IMR-90 (cell line): Measurements from ENCODE around the gene FBXW7. TPM values are rescaled to one million over a fixed set of nuclear protein-coding genes. Genes with fewer than 3 reads are reported as not detected.

ENCODE experiments used
- ATAC-seq: fragments of 200-7000 bp; cut with Tn5 transposase; 2 replicates; pipeline ENCODE4 v1.9.1; 2020; ENCODE audit warnings: low read depth, mild to moderate bottlenecking, moderate library complexity
- BruUV-seq: library from RNA; stranded (reverse); fragments of 400-500 nt; replicated peaks from 2 replicates; lab custom pipeline; 2021; lab: Mats Ljungman, UMichigan
- CTCF ChIA-PET: fragments of 300-600 bp; formaldehyde crosslinking; extraction: SDS; loops from one replicate; lab custom pipeline; 2021; ENCODE audit warnings: antibody characterized with exemption; lab: Yijun Ruan, JAX
- POLR2A ChIA-PET: fragments of 300-600 bp; sonication (Branson Sonifier 250); formaldehyde crosslinking; loops from one replicate; lab custom pipeline; 2022; ENCODE audit warnings: antibody characterized with exemption; ENCODE audit not compliant: unreplicated experiment; lab: Charles Lee
- DNase-seq: peaks from one replicate; pipeline ENCODE4 v3.0.0; 2013
- H2AFZ ChIP-seq: replicated peaks from 2 replicates; pipeline ENCODE3; 2013; ENCODE audit warnings: low read length, mild to moderate bottlenecking; ENCODE audit not compliant: poor library complexity
- H2AK5ac ChIP-seq: 2 replicates; pipeline ENCODE4 v1.6.1; 2013; ENCODE audit warnings: low read depth, low read length, inconsistent platforms
- H2AK9ac ChIP-seq: replicated peaks from 2 replicates; pipeline ENCODE3; 2013; ENCODE audit warnings: mild to moderate bottlenecking, low read depth, low read length, moderate library complexity; ENCODE audit not compliant: poor library complexity
- H2BK120ac ChIP-seq: 2 replicates; pipeline ENCODE4 v1.6.1; 2013; ENCODE audit warnings: low read depth, low read length, inconsistent platforms
- H2BK15ac ChIP-seq: 3 replicates; pipeline ENCODE4 v1.6.1; 2013; ENCODE audit warnings: low read depth, low read length, inconsistent platforms
- H2BK20ac ChIP-seq: 2 replicates; pipeline ENCODE4 v1.6.1; 2013; ENCODE audit warnings: low read depth, mild to moderate bottlenecking, inconsistent platforms, low read length, moderate library complexity
- H2BK5ac ChIP-seq: 2 replicates; pipeline ENCODE4 v1.6.1; 2013; ENCODE audit warnings: mild to moderate bottlenecking, low read depth, low read length, inconsistent platforms; ENCODE audit not compliant: poor library complexity, severe bottlenecking
- H3K14ac ChIP-seq: replicated peaks from 2 replicates; pipeline ENCODE4 v1.6.1; 2013; ENCODE audit warnings: low read depth, low read length, inconsistent platforms
- H3K18ac ChIP-seq: 2 replicates; pipeline ENCODE4 v1.6.1; 2013; ENCODE audit warnings: low read depth, low read length, control low read depth
- H3K23ac ChIP-seq: 2 replicates; pipeline ENCODE4 v1.6.1; 2013; ENCODE audit warnings: low read depth, low read length, inconsistent platforms
- H3K27ac ChIP-seq: 2 replicates; pipeline ENCODE4 v1.5.1; 2013; ENCODE audit warnings: mild to moderate bottlenecking, control low read depth, low read length; ENCODE audit not compliant: insufficient read depth
- H3K27me3 ChIP-seq: 2 replicates; pipeline ENCODE4 v1.6.1; 2013; ENCODE audit warnings: low read length; ENCODE audit not compliant: control insufficient read depth, insufficient read depth
- H3K36me3 ChIP-seq: 2 replicates; pipeline ENCODE4 v1.6.1; 2013; ENCODE audit warnings: low read length, mixed read lengths; ENCODE audit not compliant: control insufficient read depth, insufficient read depth
- H3K4ac ChIP-seq: 2 replicates; pipeline ENCODE4 v1.6.1; 2013; ENCODE audit warnings: low read depth, low read length, inconsistent platforms
- H3K4me1 ChIP-seq: 2 replicates; pipeline ENCODE4 v1.6.1; 2013; ENCODE audit warnings: low read length, mixed read lengths; ENCODE audit not compliant: control insufficient read depth, insufficient read depth
- H3K4me2 ChIP-seq: 2 replicates; pipeline ENCODE4 v1.6.1; 2013; ENCODE audit warnings: low read depth, mild to moderate bottlenecking, control low read depth, low read length, moderate library complexity
- H3K4me3 ChIP-seq: 2 replicates; pipeline ENCODE4 v1.5.1; 2013; ENCODE audit warnings: low read depth, mild to moderate bottlenecking, control low read depth, low read length, moderate library complexity; ENCODE audit not compliant: insufficient read depth
- H3K56ac ChIP-seq: 2 replicates; pipeline ENCODE4 v1.6.1; 2013; ENCODE audit warnings: low read length, inconsistent platforms; ENCODE audit not compliant: insufficient read depth; ENCODE audit errors: extremely low read depth
- H3K79me1 ChIP-seq, 2 experiments: 2 replicates each; pipeline ENCODE4 v1.6.1; 2013; ENCODE audit warnings: low read length in 2 of 2, inconsistent platforms in 1 of 2, low read depth in 1 of 2
- H3K9ac ChIP-seq: 2 replicates; pipeline ENCODE4 v1.6.1; 2013; ENCODE audit warnings: low read depth, low read length, control low read depth
- H3K9me1 ChIP-seq: 2 replicates; pipeline ENCODE4 v1.6.1; 2013; ENCODE audit warnings: low read length, inconsistent platforms; ENCODE audit not compliant: insufficient read depth
- H3K9me3 ChIP-seq: 2 replicates; pipeline ENCODE4 v1.6.1; 2013; ENCODE audit warnings: low read length; ENCODE audit not compliant: control insufficient read depth, insufficient read depth
- H4K20me1 ChIP-seq: 2 replicates; pipeline ENCODE4 v1.6.1; 2013; ENCODE audit warnings: low read length, inconsistent platforms; ENCODE audit not compliant: insufficient read depth
- H4K5ac ChIP-seq: 2 replicates; pipeline ENCODE4 v1.6.1; 2013; ENCODE audit warnings: mild to moderate bottlenecking, low read depth, low read length, control low read depth
- H4K8ac ChIP-seq, 2 experiments: 2 replicates each; pipeline ENCODE4 v1.6.1; 2013; ENCODE audit warnings: low read depth in 2 of 2, low read length in 2 of 2, control low read depth in 1 of 2, inconsistent platforms in 1 of 2
- H4K91ac ChIP-seq: 2 replicates; pipeline ENCODE4 v1.6.1; 2013; ENCODE audit warnings: low read depth, low read length, inconsistent platforms; ENCODE audit not compliant: insufficient read depth
- BHLHE40 ChIP-seq: fragments of 150-350 bp; IDR thresholded peaks from 2 replicates; pipeline ENCODE4 v1.6.1; 2016; ENCODE audit warnings: mild to moderate bottlenecking, low read depth, low read length
- CEBPB ChIP-seq: IDR thresholded peaks from 2 replicates; pipeline ENCODE4 v1.6.1; 2012; ENCODE audit warnings: low read depth, low read length, improper control_type of control experiment
- CHD1 ChIP-seq: IDR thresholded peaks from 2 replicates; pipeline ENCODE4 v1.6.1; 2012; ENCODE audit warnings: low read depth, low read length, improper control_type of control experiment
- ELK1 ChIP-seq: fragments of 150-350 bp; IDR thresholded peaks from 2 replicates; pipeline ENCODE4 v1.6.1; 2016; ENCODE audit warnings: low read depth, mild to moderate bottlenecking, low read length, moderate library complexity, borderline replicate concordance
- FOS ChIP-seq: fragments of 150-350 bp; IDR thresholded peaks from 2 replicates; pipeline ENCODE4 v1.6.1; 2016; ENCODE audit warnings: low read depth, low read length
- MAFK ChIP-seq: IDR thresholded peaks from 2 replicates; pipeline ENCODE4 v1.6.1; 2012; ENCODE audit warnings: low read depth, low read length, improper control_type of control experiment
- MAZ ChIP-seq: IDR thresholded peaks from 2 replicates; pipeline ENCODE4 v1.6.1; 2012; ENCODE audit warnings: low read depth, mild to moderate bottlenecking, low read length, improper control_type of control experiment, moderate library complexity, borderline replicate concordance
- MXI1 ChIP-seq: IDR thresholded peaks from 2 replicates; pipeline ENCODE4 v1.6.1; 2012; ENCODE audit warnings: low read depth, mild to moderate bottlenecking, low read length, moderate library complexity, borderline replicate concordance
- NFE2L2 ChIP-seq: fragments of 150-350 bp; IDR thresholded peaks from 2 replicates; pipeline ENCODE4 v1.6.1; 2016; ENCODE audit warnings: low read depth, mild to moderate bottlenecking, low read length
- POLR2A ChIP-seq: IDR thresholded peaks from 2 replicates; pipeline ENCODE4 v1.6.1; 2012; ENCODE audit warnings: mild to moderate bottlenecking, low read depth, low read length
- RAD21 ChIP-seq: IDR thresholded peaks from 2 replicates; pipeline ENCODE4 v1.6.1; 2012; ENCODE audit warnings: low read length, improper control_type of control experiment
- RCOR1 ChIP-seq: IDR thresholded peaks from 2 replicates; pipeline ENCODE4 v1.6.1; 2012; ENCODE audit warnings: mild to moderate bottlenecking, low read length, improper control_type of control experiment; ENCODE audit not compliant: insufficient replicate concordance
- RFX5 ChIP-seq: IDR thresholded peaks from 2 replicates; pipeline ENCODE4 v1.8.0; 2012; ENCODE audit warnings: low read depth, mild to moderate bottlenecking, low read length, moderate library complexity
- SMC3 ChIP-seq: fragments of 150-350 bp; IDR thresholded peaks from 2 replicates; pipeline ENCODE4 v1.6.1; 2016; ENCODE audit warnings: low read depth, mild to moderate bottlenecking, antibody characterized with exemption, low read length, moderate library complexity
- USF2 ChIP-seq: fragments of 150-350 bp; IDR thresholded peaks from 2 replicates; pipeline ENCODE4 v1.6.1; 2017; ENCODE audit warnings: mild to moderate bottlenecking, antibody characterized with exemption, low read length, low read depth
- WGBS, 2 experiments: methylation state at CpG; one replicate each; pipeline versions ENCODE4 v1.1.5 to v1.1.7; 2013; ENCODE audit warnings: missing lambda C conversion rate in 2 of 2; ENCODE audit not compliant: insufficient read length in 1 of 2; ENCODE audit errors: extremely low coverage in 2 of 2; 5-methylcytosine and 5-hydroxymethylcytosine counted together
- dilution Hi-C: fragments of 300-500 bp; cut with HindIII; formaldehyde crosslinking; loops from one replicate; pipeline ENCODE4 v1.14.3; 2018; ENCODE audit warnings: low sequenced_read_pairs; ENCODE audit not compliant: unreplicated experiment
- in situ Hi-C: fragments of 300-500 bp; cut with MboI; formaldehyde crosslinking; loops from 3 replicates; pipeline ENCODE4 v1.14.3; 2019; ENCODE audit warnings: low sequenced_read_pairs, inconsistent platforms, mixed read lengths
- intact Hi-C: fragments of 100-400 bp; cut with micrococcal nuclease; formaldehyde crosslinking; loops from 2 replicates; pipeline ENCODE4 v1.10.0; 2022
- polyA plus RNA-seq, 3 experiments: library from polyadenylated mRNA; depleted of rRNA; stranded (reverse); fragments of >200 nt; gene quantifications; 2 replicates each; pipeline ENCODE4 v1.2.3, GENCODE V29; 2012; ENCODE audit warnings: low replicate concordance in 1 of 3
- total RNA-seq: library from RNA; depleted of rRNA; stranded (reverse); fragments of >200 nt; gene quantifications from 2 replicates; pipeline ENCODE4 v1.2.3, GENCODE V29; 2012
- TF ChIP-seq, protein P1 (sequence below): conservative IDR thresholded peaks from 2 replicates; pipeline ENCODE4 v1.5.1; 2012; ENCODE audit warnings: mild to moderate bottlenecking, low read depth, low read length, improper control_type of control experiment

Gene FBXW7
- total and polyA plus RNA-seq, 2 of the 4 experiments (the other 2 are of a cell fraction): 7.2 to 27.4 TPM

GRCh38 chr4:152293527-152293926, 242.4 kb downstream of the FBXW7 start:
- no peak overlapping the region for H2AK9ac ChIP-seq
- no peaks in the 10 kb centered on the region for H3K36me3 ChIP-seq
- dilution Hi-C loops (no loop called here), in situ Hi-C loops (no loop called here), intact Hi-C loops (no loop called here)
- H3K27me3 ChIP-seq: peaks cover 26% of the 10 kb centered on the region
- no peak overlapping the region for H3K18ac ChIP-seq
- no peak overlapping the region for H2AFZ ChIP-seq
- H4K5ac ChIP-seq: no peak overlapping the region
- H2BK5ac ChIP-seq: no peak overlapping the region
- H3K4me2 ChIP-seq: no peak overlapping the region
- no peak overlapping the region for H2BK120ac ChIP-seq
- H3K4me3 ChIP-seq: no peak overlapping the region
- H3K27ac ChIP-seq: no peak overlapping the region
- no peak overlapping the region for H2BK20ac ChIP-seq
- DNase-seq (no peak), ATAC-seq (no peak)
- H4K8ac ChIP-seq: no peak overlapping the region
- ChIA-PET CTCF (interaction anchor here (0.5 kb wide), 1 partner anchor 161 kb away, joined by 3 read pairs; no protein-coding TSS in a partner anchor), POLR2A (no interaction called here)
- H2AK5ac ChIP-seq: no peak overlapping the region
- no peak overlapping the region for H3K4ac ChIP-seq
- no peak overlapping the region for H4K91ac ChIP-seq
- no peak overlapping the region for H2BK15ac ChIP-seq
- no peak for TF ChIP-seq USF2
- no peak for TF ChIP-seq RFX5
- no peak for TF ChIP-seq CEBPB
- no peak for TF ChIP-seq ELK1
- TF ChIP-seq MAFK: no peak
- TF ChIP-seq CHD1: no peak
- no peak for TF ChIP-seq NFE2L2
- no peak for TF ChIP-seq FOS
- TF ChIP-seq BHLHE40: no peak
- no peak for TF ChIP-seq SMC3
- TF ChIP-seq POLR2A: no peak
- TF ChIP-seq, protein P1, sequence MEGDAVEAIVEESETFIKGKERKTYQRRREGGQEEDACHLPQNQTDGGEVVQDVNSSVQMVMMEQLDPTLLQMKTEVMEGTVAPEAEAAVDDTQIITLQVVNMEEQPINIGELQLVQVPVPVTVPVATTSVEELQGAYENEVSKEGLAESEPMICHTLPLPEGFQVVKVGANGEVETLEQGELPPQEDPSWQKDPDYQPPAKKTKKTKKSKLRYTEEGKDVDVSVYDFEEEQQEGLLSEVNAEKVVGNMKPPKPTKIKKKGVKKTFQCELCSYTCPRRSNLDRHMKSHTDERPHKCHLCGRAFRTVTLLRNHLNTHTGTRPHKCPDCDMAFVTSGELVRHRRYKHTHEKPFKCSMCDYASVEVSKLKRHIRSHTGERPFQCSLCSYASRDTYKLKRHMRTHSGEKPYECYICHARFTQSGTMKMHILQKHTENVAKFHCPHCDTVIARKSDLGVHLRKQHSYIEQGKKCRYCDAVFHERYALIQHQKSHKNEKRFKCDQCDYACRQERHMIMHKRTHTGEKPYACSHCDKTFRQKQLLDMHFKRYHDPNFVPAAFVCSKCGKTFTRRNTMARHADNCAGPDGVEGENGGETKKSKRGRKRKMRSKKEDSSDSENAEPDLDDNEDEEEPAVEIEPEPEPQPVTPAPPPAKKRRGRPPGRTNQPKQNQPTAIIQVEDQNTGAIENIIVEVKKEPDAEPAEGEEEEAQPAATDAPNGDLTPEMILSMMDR: no peak
- no peak for TF ChIP-seq MAZ
- TF ChIP-seq RCOR1: no peak
- TF ChIP-seq RAD21: no peak
- no peak for TF ChIP-seq MXI1
- H3K9me1 ChIP-seq: no peaks in the 10 kb centered on the region
- H3K56ac ChIP-seq: no peak overlapping the region
- no CpG with 5 or more reads among the region's 5 CpGs for WGBS, 2 experiments
- no peaks in the 10 kb centered on the region for H4K20me1 ChIP-seq
- H3K9ac ChIP-seq: no peak overlapping the region
- H3K23ac ChIP-seq: no peak overlapping the region
- no peaks in the 10 kb centered on the region for H3K79me1 ChIP-seq
- BruUV-seq: no TSS peak
- H3K4me1 ChIP-seq: no peaks in the 10 kb centered on the region
- H3K9me3 ChIP-seq: no peaks in the 10 kb centered on the region
- H3K14ac ChIP-seq: no peak overlapping the region
